ENCODE measurements around the gene KRTAP26-1.

KRTAP26-1 gene

GRCh38 chr21:30320215-30320614 is at the start of gene KRTAP26-1:
TSS of gene KRTAP26-1 (minus strand) at chr21:30320315. CDS start at chr21:30320035, 280 bp downstream.
- Histone ChIP-seq H3K9me3 (ENCODE audit: control insufficient read depth, low read depth, low read length) (no peaks in the 10 kb centered on the region), H3K36me3 (ENCODE audit: control insufficient read depth, low read depth, low read length) (no peaks in the 10 kb centered on the region)

GRCh38 chr21:30355906-30356305 is 35.8 kb upstream of the KRTAP26-1 start:
- no peaks in the 10 kb centered on the region for H3K9me3 ChIP-seq (ENCODE audit: control insufficient read depth, low read depth, low read length)
- no peak overlapping the region for H3K4me3 ChIP-seq (ENCODE audit: low read length)
- H3K9ac ChIP-seq (ENCODE audit: low read length) = no peak overlapping the region
- H3K4me1 ChIP-seq (ENCODE audit: control insufficient read depth, low read depth, low read length) = no peaks in the 10 kb centered on the region
- H3K36me3 ChIP-seq (ENCODE audit: control insufficient read depth, low read depth, low read length) = no peaks in the 10 kb centered on the region
- no peak overlapping the region for H3K27ac ChIP-seq (ENCODE audit: low read length)
- H3K27me3 ChIP-seq (ENCODE audit: control insufficient read depth, insufficient read depth, low read length) = no peaks in the 10 kb centered on the region

More at GRCh38 chr21:30320215-30320614, at the start of gene KRTAP26-1:
- H3K9ac ChIP-seq (ENCODE audit: low read length) = no peak within 1 kb of the TSS
- H3K27me3 ChIP-seq (ENCODE audit: control insufficient read depth, insufficient read depth, low read length) = no peaks in the 10 kb centered on the region
- no peaks in the 10 kb centered on the region for H3K4me1 ChIP-seq (ENCODE audit: control insufficient read depth, low read depth, low read length)
- H3K4me3 ChIP-seq (ENCODE audit: low read length) = no peak within 1 kb of the TSS
- H3K27ac ChIP-seq (ENCODE audit: low read length) = no peak within 1 kb of the TSS

- H3K4me3 ChIP-seq (ENCODE audit: low read length) = no peak overlapping the region
- H3K36me3 ChIP-seq (ENCODE audit: control insufficient read depth, low read depth, low read length) = no peaks in the 10 kb centered on the region
- H3K9me3 ChIP-seq (ENCODE audit: control insufficient read depth, low read depth, low read length) = no peaks in the 10 kb centered on the region
- peaks cover 7% of the 10 kb centered on the region for H3K4me1 ChIP-seq (ENCODE audit: control insufficient read depth, low read depth, low read length)
- H3K27ac ChIP-seq (ENCODE audit: low read length) = no peak overlapping the region
- H3K9ac ChIP-seq (ENCODE audit: low read length) = no peak overlapping the region
- H3K27me3 ChIP-seq (ENCODE audit: control insufficient read depth, insufficient read depth, low read length) = no peaks in the 10 kb centered on the region
Measured at GRCh38 chr21:30354308-30355005, 34.3 kb upstream of the KRTAP26-1 start.

- Histone ChIP-seq H3K9me3 (ENCODE audit: control insufficient read depth, low read depth, low read length) (no peaks in the 10 kb centered on the region), H3K4me1 (ENCODE audit: control insufficient read depth, low read depth, low read length) (peaks cover 12% of the 10 kb centered on the region), H3K36me3 (ENCODE audit: control insufficient read depth, low read depth, low read length) (no peaks in the 10 kb centered on the region), H3K27ac (ENCODE audit: low read length) (no peak overlapping the region), H3K4me3 (ENCODE audit: low read length) (no peak overlapping the region), H3K9ac (ENCODE audit: low read length) (no peak overlapping the region), H3K27me3 (ENCODE audit: control insufficient read depth, insufficient read depth, low read length) (no peaks in the 10 kb centered on the region)
Measured at GRCh38 chr21:30351534-30351933, 31.4 kb upstream of the KRTAP26-1 start.

GRCh38 chr21:30349572-30349971 is 29.5 kb upstream of the KRTAP26-1 start:
- Histone ChIP-seq H3K4me1 (ENCODE audit: control insufficient read depth, low read depth, low read length) (peaks cover 12% of the 10 kb centered on the region), H3K9ac (ENCODE audit: low read length) (no peak overlapping the region), H3K27ac (ENCODE audit: low read length) (no peak overlapping the region), H3K27me3 (ENCODE audit: control insufficient read depth, insufficient read depth, low read length) (no peaks in the 10 kb centered on the region), H3K9me3 (ENCODE audit: control insufficient read depth, low read depth, low read length) (no peaks in the 10 kb centered on the region), H3K4me3 (ENCODE audit: low read length) (no peak overlapping the region), H3K36me3 (ENCODE audit: control insufficient read depth, low read depth, low read length) (no peaks in the 10 kb centered on the region)

- no peak within 1 kb of the TSS for H3K27ac ChIP-seq (ENCODE audit: low read length)
- peaks cover 12% of the 10 kb centered on the region for H3K4me1 ChIP-seq (ENCODE audit: control insufficient read depth, low read depth, low read length)
- H3K4me3 ChIP-seq (ENCODE audit: low read length) = no peak within 1 kb of the TSS
- no peaks in the 10 kb centered on the region for H3K36me3 ChIP-seq (ENCODE audit: control insufficient read depth, low read depth, low read length)
- H3K27me3 ChIP-seq (ENCODE audit: control insufficient read depth, insufficient read depth, low read length) = no peaks in the 10 kb centered on the region
- no peak within 1 kb of the TSS for H3K9ac ChIP-seq (ENCODE audit: low read length)
- no peaks in the 10 kb centered on the region for H3K9me3 ChIP-seq (ENCODE audit: control insufficient read depth, low read depth, low read length)
Measured at GRCh38 chr21:30348506-30348905, 28.4 kb upstream of the KRTAP26-1 start, which contains the start of gene KRTAP23-1. TSS of gene KRTAP23-1 (minus strand) at chr21:30348606. CDS start at chr21:30348606, 0 bp downstream.

GRCh38 chr21:30345014-30345413 is 24.9 kb upstream of the KRTAP26-1 start:
- Histone ChIP-seq H3K4me3 (ENCODE audit: low read length) (no peak overlapping the region), H3K9ac (ENCODE audit: low read length) (no peak overlapping the region), H3K27ac (ENCODE audit: low read length) (no peak overlapping the region), H3K36me3 (ENCODE audit: control insufficient read depth, low read depth, low read length) (no peaks in the 10 kb centered on the region), H3K9me3 (ENCODE audit: control insufficient read depth, low read depth, low read length) (no peaks in the 10 kb centered on the region), H3K4me1 (ENCODE audit: control insufficient read depth, low read depth, low read length) (peaks cover 11% of the 10 kb centered on the region), H3K27me3 (ENCODE audit: control insufficient read depth, insufficient read depth, low read length) (no peaks in the 10 kb centered on the region)

- no peaks in the 10 kb centered on the region for H3K36me3 ChIP-seq (ENCODE audit: control insufficient read depth, low read depth, low read length)
- no peaks in the 10 kb centered on the region for H3K4me1 ChIP-seq (ENCODE audit: control insufficient read depth, low read depth, low read length)
- no peak overlapping the region for H3K9ac ChIP-seq (ENCODE audit: low read length)
- no peaks in the 10 kb centered on the region for H3K27me3 ChIP-seq (ENCODE audit: control insufficient read depth, insufficient read depth, low read length)
- H3K27ac ChIP-seq (ENCODE audit: low read length) = no peak overlapping the region
- no peaks in the 10 kb centered on the region for H3K9me3 ChIP-seq (ENCODE audit: control insufficient read depth, low read depth, low read length)
- H3K4me3 ChIP-seq (ENCODE audit: low read length) = no peak overlapping the region
Measured at GRCh38 chr21:30340714-30341573, 20.8 kb upstream of the KRTAP26-1 start.

- no peak overlapping the region for H3K9ac ChIP-seq (ENCODE audit: low read length)
- no peak overlapping the region for H3K4me3 ChIP-seq (ENCODE audit: low read length)
- H3K27me3 ChIP-seq (ENCODE audit: control insufficient read depth, insufficient read depth, low read length) = no peaks in the 10 kb centered on the region
- no peaks in the 10 kb centered on the region for H3K4me1 ChIP-seq (ENCODE audit: control insufficient read depth, low read depth, low read length)
- no peaks in the 10 kb centered on the region for H3K36me3 ChIP-seq (ENCODE audit: control insufficient read depth, low read depth, low read length)
- H3K27ac ChIP-seq (ENCODE audit: low read length) = no peak overlapping the region
- H3K9me3 ChIP-seq (ENCODE audit: control insufficient read depth, low read depth, low read length) = no peaks in the 10 kb centered on the region
Measured at GRCh38 chr21:30338717-30339116, 18.6 kb upstream of the KRTAP26-1 start.

- Histone ChIP-seq H3K9me3 (ENCODE audit: control insufficient read depth, low read depth, low read length) (no peaks in the 10 kb centered on the region), H3K9ac (ENCODE audit: low read length) (no peak overlapping the region), H3K27me3 (ENCODE audit: control insufficient read depth, insufficient read depth, low read length) (no peaks in the 10 kb centered on the region), H3K27ac (ENCODE audit: low read length) (no peak overlapping the region), H3K36me3 (ENCODE audit: control insufficient read depth, low read depth, low read length) (no peaks in the 10 kb centered on the region), H3K4me3 (ENCODE audit: low read length) (no peak overlapping the region), H3K4me1 (ENCODE audit: control insufficient read depth, low read depth, low read length) (no peaks in the 10 kb centered on the region)
Measured at GRCh38 chr21:30337772-30338171, 17.7 kb upstream of the KRTAP26-1 start.

GRCh38 chr21:30337276-30337744 is 17.2 kb upstream of the KRTAP26-1 start, which contains the start of gene KRTAP27-1:
TSS of gene KRTAP27-1 (minus strand) at chr21:30337694. CDS start at chr21:30337668, 26 bp downstream.
- Histone ChIP-seq H3K27me3 (ENCODE audit: control insufficient read depth, insufficient read depth, low read length) (no peaks in the 10 kb centered on the region), H3K27ac (ENCODE audit: low read length) (no peak within 1 kb of the TSS), H3K36me3 (ENCODE audit: control insufficient read depth, low read depth, low read length) (no peaks in the 10 kb centered on the region), H3K9me3 (ENCODE audit: control insufficient read depth, low read depth, low read length) (no peaks in the 10 kb centered on the region), H3K4me3 (ENCODE audit: low read length) (no peak within 1 kb of the TSS), H3K9ac (ENCODE audit: low read length) (no peak within 1 kb of the TSS), H3K4me1 (ENCODE audit: control insufficient read depth, low read depth, low read length) (no peaks in the 10 kb centered on the region)

Data from iPS-18a (cell line).